Measurements from ENCODE around the gene BARD1. TPM values are rescaled to one million over a fixed set of nuclear protein-coding genes. Genes with fewer than 3 reads are reported as not detected.

Gene BARD1
- total RNA-seq, 1 experiment from 2014 or later, result 11.1 TPM

DNA sequence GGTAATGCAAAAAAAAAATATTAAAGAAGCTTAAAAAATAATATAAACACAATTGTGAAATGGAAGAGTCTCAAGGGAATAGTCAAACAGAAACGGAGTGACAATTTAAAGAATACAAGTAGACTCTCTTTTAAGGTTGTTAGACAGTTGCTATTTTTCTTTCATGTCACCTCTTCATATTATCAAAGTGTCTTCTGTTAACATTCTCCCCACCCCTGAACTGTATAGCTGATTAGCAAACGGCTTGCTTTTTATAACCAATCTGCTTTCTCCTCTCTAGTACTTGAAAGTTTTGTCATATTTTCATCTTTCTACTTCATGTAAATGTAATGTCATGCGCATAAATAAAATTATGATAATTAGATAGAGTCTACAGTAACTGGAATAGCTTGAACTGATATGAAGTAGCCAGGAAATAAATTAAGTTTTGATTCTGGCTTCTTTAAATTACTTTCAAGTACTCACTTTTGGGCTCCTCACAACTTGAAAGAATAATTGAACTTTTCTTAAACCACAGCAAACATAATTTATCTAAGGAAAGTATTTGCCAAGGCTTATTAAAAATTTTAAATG lies 37.0 kb downstream of the BARD1 start:
- Mint-ChIP-seq H3K27ac (ENCODE audit: low read depth, unreplicated experiment) (no peak overlapping the region), H3K9me3 (ENCODE audit: unreplicated experiment) (peaks cover 7% of the 10 kb centered on the region), H3K36me3 (ENCODE audit: insufficient read depth, unreplicated experiment) (no peaks in the 10 kb centered on the region), H3K4me3 (ENCODE audit: unreplicated experiment) (no peak overlapping the region), H3K27me3 (ENCODE audit: insufficient read depth, unreplicated experiment) (no peaks in the 10 kb centered on the region), H3K4me1 (ENCODE audit: insufficient read depth, unreplicated experiment) (no peaks in the 10 kb centered on the region)
- intact Hi-C loops (cut with micrococcal nuclease), result no loop called here
- ChIA-PET CTCF (interaction anchor here (0.5 to 1.0 kb wide), 6 partner anchors 15 to 1512 kb away, joined by 3 read pairs; no protein-coding TSS in a partner anchor), POLR2A (interaction anchor here (0.6 kb wide), 1 partner anchor 40 kb away, joined by 3 read pairs; no protein-coding TSS in a partner anchor)
- no TSS peak for BruUV-seq (replicated peaks)
- no peak for TF ChIP-seq CTCF (IDR thresholded peaks at IDR 0.05; ENCODE audit: unreplicated experiment)
- DNase-seq (ENCODE audit: unreplicated experiment), result no peak

DNA sequence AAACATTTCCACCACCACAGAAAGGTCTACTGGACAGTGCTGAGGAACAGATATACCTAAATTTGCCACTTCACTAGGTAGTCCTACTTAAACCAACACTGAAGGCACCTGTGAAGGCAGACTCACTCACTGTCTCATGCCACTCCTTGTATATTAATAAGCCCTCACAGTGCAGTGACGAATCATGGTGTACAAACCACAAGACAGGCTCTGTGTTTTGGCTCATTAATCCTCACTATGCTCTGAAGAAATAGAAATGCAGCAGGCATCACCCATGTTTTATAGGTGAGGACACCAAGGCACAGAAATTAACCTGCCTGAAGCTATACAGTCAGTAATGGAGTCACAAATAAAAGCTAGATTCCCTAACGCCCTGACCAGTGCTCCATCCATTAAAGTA lies 44.3 kb downstream of the BARD1 start:
- ChIA-PET POLR2A (no interaction called here), CTCF (no interaction called here)
- Mint-ChIP-seq H3K36me3 (ENCODE audit: insufficient read depth, unreplicated experiment) (peaks cover 8% of the 10 kb centered on the region), H3K4me3 (ENCODE audit: unreplicated experiment) (no peak overlapping the region), H3K4me1 (ENCODE audit: insufficient read depth, unreplicated experiment) (no peaks in the 10 kb centered on the region), H3K27me3 (ENCODE audit: insufficient read depth, unreplicated experiment) (no peaks in the 10 kb centered on the region), H3K27ac (ENCODE audit: low read depth, unreplicated experiment) (no peak overlapping the region), H3K9me3 (ENCODE audit: unreplicated experiment) (no peaks in the 10 kb centered on the region)
- no peak for DNase-seq (ENCODE audit: unreplicated experiment)
- TF ChIP-seq CTCF (IDR thresholded peaks at IDR 0.05; ENCODE audit: unreplicated experiment), result no peak
- intact Hi-C loops (cut with micrococcal nuclease), result no loop called here
- BruUV-seq (replicated peaks), result no TSS peak

DNA sequence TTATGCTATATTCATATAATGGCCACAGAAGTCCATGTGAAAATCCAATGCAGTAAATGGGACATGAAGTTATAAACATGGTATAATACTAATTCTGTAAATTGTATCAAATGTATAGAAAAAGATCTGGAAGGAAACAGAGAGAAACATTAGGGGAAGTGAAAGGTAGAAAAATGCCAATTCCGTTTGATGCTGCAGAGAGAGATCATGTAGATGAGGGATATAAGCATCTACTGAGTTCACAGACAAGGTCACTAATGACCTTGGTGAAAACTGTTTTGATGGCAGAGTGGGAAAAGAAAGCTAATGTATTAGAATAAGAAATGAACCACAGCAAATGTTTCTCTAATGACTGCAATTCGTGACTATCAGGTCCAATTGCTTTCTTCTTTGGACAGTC lies 56.0 kb downstream of the BARD1 start:
- intact Hi-C loops (cut with micrococcal nuclease), result no loop called here
- H3K27ac Mint-ChIP-seq (ENCODE audit: low read depth, unreplicated experiment), result no peak overlapping the region
- peaks cover 9% of the 10 kb centered on the region for H3K36me3 Mint-ChIP-seq (ENCODE audit: insufficient read depth, unreplicated experiment)
- ChIA-PET POLR2A (no interaction called here), CTCF (no interaction called here)
- H3K9me3 Mint-ChIP-seq (ENCODE audit: unreplicated experiment), result no peaks in the 10 kb centered on the region
- no peak for TF ChIP-seq CTCF (IDR thresholded peaks at IDR 0.05; ENCODE audit: unreplicated experiment)
- H3K4me3 Mint-ChIP-seq (ENCODE audit: unreplicated experiment), result no peak overlapping the region
- H3K4me1 Mint-ChIP-seq (ENCODE audit: insufficient read depth, unreplicated experiment), result no peaks in the 10 kb centered on the region
- no TSS peak for BruUV-seq (replicated peaks)
- no peak for DNase-seq (ENCODE audit: unreplicated experiment)
- H3K27me3 Mint-ChIP-seq (ENCODE audit: insufficient read depth, unreplicated experiment), result no peaks in the 10 kb centered on the region

GRCh38 chr2:214750529-214750928 lies 59.0 kb downstream of the BARD1 start:
- intact Hi-C loops (cut with micrococcal nuclease), result no loop called here
- H3K4me1 Mint-ChIP-seq (ENCODE audit: insufficient read depth, unreplicated experiment), result no peaks in the 10 kb centered on the region
- no peak overlapping the region for H3K27ac Mint-ChIP-seq (ENCODE audit: low read depth, unreplicated experiment)
- no peak overlapping the region for H3K4me3 Mint-ChIP-seq (ENCODE audit: unreplicated experiment)
- DNase-seq (ENCODE audit: unreplicated experiment), result no peak
- ChIA-PET CTCF (no interaction called here), POLR2A (no interaction called here)
- H3K27me3 Mint-ChIP-seq (ENCODE audit: insufficient read depth, unreplicated experiment), result no peaks in the 10 kb centered on the region
- H3K36me3 Mint-ChIP-seq (ENCODE audit: insufficient read depth, unreplicated experiment), result peaks cover 5% of the 10 kb centered on the region
- BruUV-seq (replicated peaks), result no TSS peak
- no peak for TF ChIP-seq CTCF (IDR thresholded peaks at IDR 0.05; ENCODE audit: unreplicated experiment)
- no peaks in the 10 kb centered on the region for H3K9me3 Mint-ChIP-seq (ENCODE audit: unreplicated experiment)
